Left ventricle myocardium superior (tissue), 1 donor: ENCODE results near the gene TCEANC. TPM values are rescaled to one million over a fixed set of nuclear protein-coding genes. Genes with fewer than 3 reads are reported as not detected.

Experiments
- ATAC-seq: fragments of 200-7000 bp; cut with Tn5 transposase; one replicate; pipeline ENCODE4 v1.9.1; 2020; ENCODE audit warnings: mild to moderate bottlenecking, moderate library complexity
- DNase-seq: peaks from one replicate; pipeline ENCODE4 v3.0.0-alpha.2; 2020
- intact Hi-C: fragments of 100-400 bp; cut with micrococcal nuclease; formaldehyde crosslinking; loops from one replicate; pipeline ENCODE4 v1.11.0; 2022
- total RNA-seq: library from RNA; stranded (reverse); fragmentation: NEBNext Ultra II Directional; extraction: Animal tissue kit (Norgen Biotek cat#: 25700); gene quantifications from one replicate; pipeline ENCODE4 v1.2.1, GENCODE V29; 2021
- donor health status: DM: no; HTN: yes; CAD: no; lungs with severe emphysema.

The TCEANC gene
- total RNA-seq, 1 donor from 2014 or later: 5.9 TPM

- ATAC-seq (no peak), DNase-seq (no peak)
- intact Hi-C loops: no loop called here
These were observed 35.5 kb downstream of the TCEANC start for GRCh38 chrX:13688384-13688957.

- DNase-seq (peak; percentile 91), ATAC-seq (peak; percentile 99)
- intact Hi-C loops: no loop called here
These were observed 36.2 kb downstream of the TCEANC start, which contains the start of gene RAB9A for GRCh38 chrX:13688958-13689740. Gene RAB9A, plus strand, starts transcription at chrX:13689128. Its CDS starts 19,619 bp downstream, at chrX:13708747.

GRCh38 chrX:13689741-13690211 lies 36.8 kb downstream of the TCEANC start:
- DNase-seq (no peak), ATAC-seq (peak; percentile 22)
- intact Hi-C loops: no loop called here

- no peak for ATAC-seq
- DNase-seq: no peak
- intact Hi-C loops: no loop called here
These were observed 37.9 kb downstream of the TCEANC start for GRCh38 chrX:13690836-13691235.

GRCh38 chrX:13691841-13692371 lies 39.0 kb downstream of the TCEANC start:
- intact Hi-C loops: no loop called here
- ATAC-seq: no peak
- no peak for DNase-seq

GRCh38 chrX:13692771-13693231 lies 39.9 kb downstream of the TCEANC start:
- no peak for DNase-seq
- ATAC-seq: no peak
- intact Hi-C loops: no loop called here

- no peak for DNase-seq
- no peak for ATAC-seq
- intact Hi-C loops: no loop called here
These were observed 40.5 kb downstream of the TCEANC start for GRCh38 chrX:13693341-13693961.

- no peak for DNase-seq
- intact Hi-C loops: no loop called here
- no peak for ATAC-seq
These were observed 41.4 kb downstream of the TCEANC start for GRCh38 chrX:13694359-13694758.

GRCh38 chrX:13694983-13695382 lies 42.0 kb downstream of the TCEANC start:
- intact Hi-C loops: no loop called here
- DNase-seq: no peak
- no peak for ATAC-seq

- intact Hi-C loops: no loop called here
- ATAC-seq: no peak
These were observed 42.7 kb downstream of the TCEANC start for GRCh38 chrX:13695601-13696115.

GRCh38 chrX:13697455-13697854 lies 44.5 kb downstream of the TCEANC start:
- no peak for DNase-seq
- intact Hi-C loops: no loop called here
- no peak for ATAC-seq

More at GRCh38 chrX:13695601-13696115, 42.7 kb downstream of the TCEANC start:
- DNase-seq: no peak

GRCh38 chrX:13697976-13698375 lies 45.0 kb downstream of the TCEANC start:
- ATAC-seq (no peak), DNase-seq (no peak)
- intact Hi-C loops: no loop called here

GRCh38 chrX:13698432-13698831 lies 45.5 kb downstream of the TCEANC start:
- ATAC-seq (no peak), DNase-seq (no peak)
- intact Hi-C loops: no loop called here

- no peak for DNase-seq
- peak; percentile 78 for ATAC-seq
- intact Hi-C loops: no loop called here
These were observed 46.4 kb downstream of the TCEANC start for GRCh38 chrX:13699183-13699826.

GRCh38 chrX:13700380-13700779 lies 47.4 kb downstream of the TCEANC start:
- ATAC-seq (no peak), DNase-seq (no peak)
- intact Hi-C loops: no loop called here

GRCh38 chrX:13702111-13702789 lies 49.3 kb downstream of the TCEANC start:
- intact Hi-C loops: no loop called here
- DNase-seq (no peak), ATAC-seq (no peak)

- intact Hi-C loops: no loop called here
- DNase-seq (no peak), ATAC-seq (no peak)
These were observed 50.2 kb downstream of the TCEANC start for GRCh38 chrX:13703135-13703534.

GRCh38 chrX:13703589-13703988 lies 50.6 kb downstream of the TCEANC start:
- ATAC-seq (no peak), DNase-seq (no peak)
- intact Hi-C loops: no loop called here

GRCh38 chrX:13711141-13711540 lies 58.2 kb downstream of the TCEANC start:
- DNase-seq (no peak), ATAC-seq (peak; percentile 26)
- intact Hi-C loops: no loop called here
